BLaER1 (cell line): ENCODE results near the gene USP24.
A peak's percentile ranks its signal among the peaks of the same experiment; 100 is the strongest.

Experiments
- H3K27ac ChIP-seq: shearing (Covaris generic); formaldehyde crosslinking; 2 replicates; pipeline ENCODE4 v1.8.1; 2022
- H3K27me3 ChIP-seq: shearing (Covaris generic); formaldehyde crosslinking; 2 replicates; pipeline ENCODE4 v1.8.1; 2022
- H3K36me3 ChIP-seq: shearing (Covaris generic); formaldehyde crosslinking; 2 replicates; pipeline ENCODE4 v1.8.1; 2022
- H3K4me1 ChIP-seq: shearing (Covaris generic); formaldehyde crosslinking; 2 replicates; pipeline ENCODE4 v1.8.1; 2022
- H3K4me2 ChIP-seq: shearing (Covaris generic); formaldehyde crosslinking; 2 replicates; pipeline ENCODE4 v1.8.1; 2022
- H3K4me3 ChIP-seq: shearing (Covaris generic); formaldehyde crosslinking; 2 replicates; pipeline ENCODE4 v1.8.1; 2022
- H3K9ac ChIP-seq: shearing (Covaris generic); formaldehyde crosslinking; 2 replicates; pipeline ENCODE4 v1.8.1; 2022
- H3K9me3 ChIP-seq: shearing (Covaris generic); formaldehyde crosslinking; 2 replicates; pipeline ENCODE4 v1.8.1; 2022
- H4K20me1 ChIP-seq: shearing (Covaris generic); formaldehyde crosslinking; 2 replicates; pipeline ENCODE4 v1.8.1; 2022
- Cebpa-rat ChIP-seq: shearing (Covaris generic); IDR thresholded peaks from 2 replicates; pipeline ENCODE4 v1.8.1; 2022

Gene USP24

GRCh38 chr1:55214212-55214933 is 791 bp downstream of the USP24 start:
- Histone ChIP-seq H4K20me1 (peaks cover 49% of the 10 kb centered on the region), H3K4me3 (peak overlapping the region; percentile 95), H3K4me2 (peak overlapping the region; percentile 91), H3K27ac (peak overlapping the region; percentile 99), H3K9me3 (no peaks in the 10 kb centered on the region), H3K9ac (peak overlapping the region; percentile 99), H3K36me3 (no peaks in the 10 kb centered on the region), H3K4me1 (peaks cover 62% of the 10 kb centered on the region), H3K27me3 (no peaks in the 10 kb centered on the region)
- TF ChIP-seq Cebpa-rat: no peak

DNA sequence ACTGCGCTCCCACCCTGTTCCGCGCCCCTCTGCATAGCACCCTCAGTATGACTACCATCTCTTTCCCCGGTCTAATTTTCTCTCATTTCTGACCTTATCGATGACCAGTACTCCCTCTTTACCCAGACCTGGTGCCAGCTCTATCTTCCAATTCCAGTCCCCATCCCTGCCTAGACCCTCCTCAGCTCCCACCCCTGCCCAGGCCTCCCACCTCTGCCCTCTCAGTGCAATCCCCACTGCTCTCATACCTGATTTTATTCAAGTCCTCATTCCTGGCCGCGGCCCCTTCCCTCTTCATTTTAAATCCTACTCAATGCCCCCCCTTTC is 1.3 kb downstream of the USP24 start:
- Histone ChIP-seq H3K4me2 (peak overlapping the region; percentile 91), H3K36me3 (no peaks in the 10 kb centered on the region), H3K4me1 (peaks cover 67% of the 10 kb centered on the region), H4K20me1 (peaks cover 54% of the 10 kb centered on the region), H3K9me3 (no peaks in the 10 kb centered on the region), H3K27me3 (no peaks in the 10 kb centered on the region), H3K4me3 (peak overlapping the region; percentile 95), H3K27ac (peak overlapping the region; percentile 99), H3K9ac (peak overlapping the region; percentile 99)
- no peak for TF ChIP-seq Cebpa-rat

GRCh38 chr1:55213151-55213884 is 1.8 kb downstream of the USP24 start:
- Histone ChIP-seq H3K4me3 (peak overlapping the region; percentile 95), H3K4me1 (peaks cover 67% of the 10 kb centered on the region), H4K20me1 (peaks cover 59% of the 10 kb centered on the region), H3K27me3 (no peaks in the 10 kb centered on the region), H3K9me3 (no peaks in the 10 kb centered on the region), H3K27ac (peak overlapping the region; percentile 99), H3K36me3 (no peaks in the 10 kb centered on the region), H3K9ac (peak overlapping the region; percentile 99), H3K4me2 (peak overlapping the region; percentile 91)
- TF ChIP-seq Cebpa-rat: no peak

DNA sequence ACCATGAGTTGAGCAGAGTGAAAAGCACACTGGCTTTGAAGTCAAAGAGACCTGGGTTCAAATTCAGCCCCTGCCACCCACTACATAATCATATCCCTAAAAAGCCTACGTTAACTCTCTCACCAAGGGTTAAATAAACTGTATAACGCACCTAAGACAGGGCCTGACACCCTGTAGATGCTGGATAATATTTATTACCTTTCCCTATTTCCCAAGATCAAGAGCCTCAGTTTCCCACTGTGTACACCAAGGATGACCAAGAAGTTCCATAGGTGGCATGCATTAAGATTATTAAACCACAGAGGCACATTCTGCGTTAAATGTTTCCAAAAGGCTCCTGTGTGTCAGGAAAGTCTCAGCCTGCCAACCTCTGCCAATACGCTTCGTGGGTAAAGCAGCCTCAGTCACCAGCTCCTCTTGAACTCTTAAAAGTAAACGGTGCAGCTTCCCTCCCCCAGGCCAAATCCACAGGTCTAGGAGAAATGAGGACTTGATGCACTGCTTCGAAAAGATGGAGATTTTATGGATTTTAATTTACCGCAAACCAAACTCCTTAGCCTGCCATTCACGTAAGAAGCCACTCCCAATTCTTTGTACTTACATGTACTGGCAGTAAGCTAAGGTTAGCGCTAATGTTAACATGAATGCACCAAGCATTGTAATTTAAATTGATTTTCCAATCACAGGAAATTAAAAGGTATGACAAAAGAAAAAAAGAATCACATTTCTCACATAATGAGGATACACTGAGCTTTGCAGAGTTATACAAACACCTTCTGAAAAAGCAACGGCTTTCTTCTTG is 2.6 kb downstream of the USP24 start:
- peaks cover 60% of the 10 kb centered on the region for H3K4me1 ChIP-seq
- H3K27ac ChIP-seq: peak overlapping the region; percentile 99
- H3K9ac ChIP-seq: peak overlapping the region; percentile 99

GRCh38 chr1:55211863-55212262 is 3.3 kb downstream of the USP24 start:
- peaks cover 8% of the 10 kb centered on the region for H3K36me3 ChIP-seq
- H3K4me1 ChIP-seq: peaks cover 53% of the 10 kb centered on the region
- no peak for TF ChIP-seq Cebpa-rat
- H3K4me2 ChIP-seq: peak overlapping the region; percentile 91
- H3K9me3 ChIP-seq: no peaks in the 10 kb centered on the region
- H3K27ac ChIP-seq: peak overlapping the region; percentile 99
- H4K20me1 ChIP-seq: peaks cover 74% of the 10 kb centered on the region
- H3K9ac ChIP-seq: peak overlapping the region; percentile 99
- H3K27me3 ChIP-seq: no peaks in the 10 kb centered on the region
- H3K4me3 ChIP-seq: peak overlapping the region; percentile 95

More for the DNA sequence above, 2.6 kb downstream of the USP24 start:
- no peak for TF ChIP-seq Cebpa-rat
- no peaks in the 10 kb centered on the region for H3K9me3 ChIP-seq
- H3K4me3 ChIP-seq: peak overlapping the region; percentile 95
- peak overlapping the region; percentile 91 for H3K4me2 ChIP-seq
- no peaks in the 10 kb centered on the region for H3K27me3 ChIP-seq
- H4K20me1 ChIP-seq: peaks cover 67% of the 10 kb centered on the region
- H3K36me3 ChIP-seq: peaks cover 2% of the 10 kb centered on the region; the same call in 1 of the 2 replicates

GRCh38 chr1:55210990-55211801 is 4.0 kb downstream of the USP24 start:
- H3K4me1 ChIP-seq: peaks cover 46% of the 10 kb centered on the region
- peak overlapping the region; percentile 37 for H3K27ac ChIP-seq
- no peak for TF ChIP-seq Cebpa-rat
- peak overlapping the region; percentile 91 for H3K4me2 ChIP-seq
- peak overlapping the region; percentile 56; the same call in 1 of the 2 replicates for H3K9ac ChIP-seq
- peaks cover 80% of the 10 kb centered on the region for H4K20me1 ChIP-seq
- H3K9me3 ChIP-seq: no peaks in the 10 kb centered on the region
- H3K4me3 ChIP-seq: peak overlapping the region; percentile 95
- H3K27me3 ChIP-seq: no peaks in the 10 kb centered on the region
- peaks cover 13% of the 10 kb centered on the region for H3K36me3 ChIP-seq

- Histone ChIP-seq H3K4me1 (peaks cover 42% of the 10 kb centered on the region), H3K27ac (no peak overlapping the region), H3K36me3 (peaks cover 23% of the 10 kb centered on the region), H3K27me3 (no peaks in the 10 kb centered on the region), H4K20me1 (peaks cover 99% of the 10 kb centered on the region), H3K4me2 (no peak overlapping the region), H3K4me3 (no peak overlapping the region), H3K9ac (no peak overlapping the region), H3K9me3 (no peaks in the 10 kb centered on the region)
- TF ChIP-seq Cebpa-rat: no peak
These were observed 5.9 kb downstream of the USP24 start for GRCh38 chr1:55209247-55209646.

DNA sequence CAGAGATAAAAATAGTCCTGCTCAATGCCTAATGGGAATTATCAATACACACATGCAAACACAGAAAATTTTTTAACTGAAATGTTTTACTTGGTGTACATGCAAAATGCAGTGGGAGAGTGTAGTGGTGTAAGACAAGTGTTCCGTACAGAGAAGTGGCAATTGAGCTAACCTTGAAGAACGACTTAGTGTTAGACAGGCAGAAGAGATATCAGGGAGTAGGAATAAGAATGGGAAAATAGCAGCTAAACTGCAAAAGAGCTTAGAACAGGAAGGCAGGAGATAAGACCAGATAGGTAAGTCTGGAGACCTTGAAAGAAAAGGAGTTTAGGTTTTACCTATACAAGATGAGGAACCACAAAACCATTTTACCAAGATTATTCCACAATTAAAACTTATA is 9.0 kb downstream of the USP24 start:
- H3K36me3 ChIP-seq: peaks cover 37% of the 10 kb centered on the region
- no peak overlapping the region for H3K27ac ChIP-seq
- H3K27me3 ChIP-seq: no peaks in the 10 kb centered on the region
- TF ChIP-seq Cebpa-rat: no peak
- H3K4me2 ChIP-seq: no peak overlapping the region
- peaks cover 1% of the 10 kb centered on the region; the same call in 1 of the 2 replicates for H3K9me3 ChIP-seq
- no peak overlapping the region for H3K9ac ChIP-seq
- peaks cover 20% of the 10 kb centered on the region for H3K4me1 ChIP-seq
- peaks cover 99% of the 10 kb centered on the region for H4K20me1 ChIP-seq
- no peak overlapping the region for H3K4me3 ChIP-seq

GRCh38 chr1:55204997-55205396 is 10.2 kb downstream of the USP24 start:
- peaks cover 12% of the 10 kb centered on the region for H3K9me3 ChIP-seq
- H3K27me3 ChIP-seq: no peaks in the 10 kb centered on the region
- H3K36me3 ChIP-seq: peaks cover 47% of the 10 kb centered on the region
- TF ChIP-seq Cebpa-rat: no peak
- peaks cover 99% of the 10 kb centered on the region for H4K20me1 ChIP-seq
- H3K9ac ChIP-seq: no peak overlapping the region
- H3K4me2 ChIP-seq: no peak overlapping the region
- no peak overlapping the region for H3K27ac ChIP-seq
- peaks cover 11% of the 10 kb centered on the region for H3K4me1 ChIP-seq
- H3K4me3 ChIP-seq: no peak overlapping the region
